ENCODE results near the gene NDUFS7.

Gene NDUFS7

DNA sequence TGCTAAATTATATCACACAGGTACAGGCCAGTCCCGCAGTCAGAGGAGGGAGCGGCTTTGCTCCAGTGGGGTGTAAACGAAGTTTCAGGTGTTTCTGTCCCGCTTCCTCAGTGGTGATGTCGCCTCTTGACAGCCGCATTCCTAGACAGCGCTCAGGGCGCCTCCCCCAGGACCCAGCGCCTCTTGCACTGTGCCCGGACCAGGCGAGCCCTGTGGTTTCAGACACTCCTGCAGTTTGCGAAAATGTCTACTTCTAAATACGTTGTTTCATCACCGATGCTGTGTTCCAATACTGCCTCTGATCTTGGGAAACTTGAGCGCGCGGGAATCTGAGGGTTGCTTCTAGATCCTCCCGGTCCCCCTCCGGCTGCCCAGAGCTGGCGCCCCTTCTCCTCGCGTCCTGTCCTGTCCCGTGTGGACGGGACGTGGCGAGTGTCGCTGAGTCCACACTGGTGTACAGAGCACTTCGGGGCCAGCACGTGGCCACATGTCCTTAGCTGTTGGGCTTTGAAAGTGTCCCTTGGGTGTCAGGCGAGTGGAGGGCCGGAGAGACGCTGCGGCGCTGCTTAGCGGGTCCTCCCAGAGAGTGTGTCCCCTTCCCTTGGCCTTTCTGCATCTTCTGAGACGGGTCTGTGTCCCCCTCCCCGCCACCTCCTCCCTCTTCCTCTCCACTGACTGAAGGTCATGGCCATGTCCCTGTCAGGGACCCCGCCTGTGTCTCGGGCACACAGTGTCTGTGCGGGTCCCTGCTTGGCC lies 39.9 kb downstream of the NDUFS7 start:
- DNase-seq (ENCODE audit: low spot score), result no peak
- TF ChIP-seq, protein P1, sequence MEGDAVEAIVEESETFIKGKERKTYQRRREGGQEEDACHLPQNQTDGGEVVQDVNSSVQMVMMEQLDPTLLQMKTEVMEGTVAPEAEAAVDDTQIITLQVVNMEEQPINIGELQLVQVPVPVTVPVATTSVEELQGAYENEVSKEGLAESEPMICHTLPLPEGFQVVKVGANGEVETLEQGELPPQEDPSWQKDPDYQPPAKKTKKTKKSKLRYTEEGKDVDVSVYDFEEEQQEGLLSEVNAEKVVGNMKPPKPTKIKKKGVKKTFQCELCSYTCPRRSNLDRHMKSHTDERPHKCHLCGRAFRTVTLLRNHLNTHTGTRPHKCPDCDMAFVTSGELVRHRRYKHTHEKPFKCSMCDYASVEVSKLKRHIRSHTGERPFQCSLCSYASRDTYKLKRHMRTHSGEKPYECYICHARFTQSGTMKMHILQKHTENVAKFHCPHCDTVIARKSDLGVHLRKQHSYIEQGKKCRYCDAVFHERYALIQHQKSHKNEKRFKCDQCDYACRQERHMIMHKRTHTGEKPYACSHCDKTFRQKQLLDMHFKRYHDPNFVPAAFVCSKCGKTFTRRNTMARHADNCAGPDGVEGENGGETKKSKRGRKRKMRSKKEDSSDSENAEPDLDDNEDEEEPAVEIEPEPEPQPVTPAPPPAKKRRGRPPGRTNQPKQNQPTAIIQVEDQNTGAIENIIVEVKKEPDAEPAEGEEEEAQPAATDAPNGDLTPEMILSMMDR (IDR thresholded peaks at IDR 0.05; ENCODE audit: extremely low read depth, missing control alignments), result no peak

DNA sequence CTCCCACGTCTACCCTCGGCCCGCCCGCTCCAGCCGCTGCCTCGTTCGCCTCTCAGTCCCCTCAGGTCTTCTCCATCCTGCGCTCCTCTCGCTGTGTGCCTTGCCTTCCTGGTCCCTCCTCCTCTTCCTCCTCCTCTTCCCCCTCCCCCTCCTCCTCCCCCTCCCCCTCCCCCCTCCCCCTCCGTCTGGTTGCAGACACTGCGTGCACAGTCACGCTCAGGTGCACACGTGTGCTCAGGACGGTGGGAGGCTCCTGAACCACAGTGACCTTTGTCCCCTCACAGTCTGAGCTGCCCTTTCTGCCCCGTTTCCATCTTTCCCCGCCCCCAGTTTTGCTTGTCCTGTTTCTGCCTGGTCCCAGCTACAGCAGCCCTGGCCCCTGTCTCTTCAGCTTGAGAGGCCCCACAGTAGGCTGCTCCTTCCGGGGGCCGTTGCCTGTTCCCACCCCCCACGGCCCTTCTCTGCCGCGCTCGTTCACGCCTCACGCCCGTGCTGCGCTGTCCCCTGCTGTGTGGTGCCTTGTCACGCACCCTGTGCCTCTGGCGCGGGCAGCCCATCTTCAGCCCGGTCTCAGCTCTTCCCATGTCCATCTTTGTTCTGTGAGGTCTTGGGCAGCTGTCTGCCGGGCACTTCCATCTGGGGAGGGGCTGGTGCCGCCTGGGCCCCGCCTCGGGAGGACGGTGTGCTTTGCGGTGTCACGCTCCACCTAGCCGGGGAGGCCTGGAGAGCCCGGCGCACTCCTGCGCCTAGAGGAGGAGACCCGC lies 40.7 kb downstream of the NDUFS7 start:
- TF ChIP-seq, protein P1 (IDR thresholded peaks at IDR 0.05; ENCODE audit: extremely low read depth, missing control alignments), result no peak
- DNase-seq (ENCODE audit: low spot score), result no peak

DNA sequence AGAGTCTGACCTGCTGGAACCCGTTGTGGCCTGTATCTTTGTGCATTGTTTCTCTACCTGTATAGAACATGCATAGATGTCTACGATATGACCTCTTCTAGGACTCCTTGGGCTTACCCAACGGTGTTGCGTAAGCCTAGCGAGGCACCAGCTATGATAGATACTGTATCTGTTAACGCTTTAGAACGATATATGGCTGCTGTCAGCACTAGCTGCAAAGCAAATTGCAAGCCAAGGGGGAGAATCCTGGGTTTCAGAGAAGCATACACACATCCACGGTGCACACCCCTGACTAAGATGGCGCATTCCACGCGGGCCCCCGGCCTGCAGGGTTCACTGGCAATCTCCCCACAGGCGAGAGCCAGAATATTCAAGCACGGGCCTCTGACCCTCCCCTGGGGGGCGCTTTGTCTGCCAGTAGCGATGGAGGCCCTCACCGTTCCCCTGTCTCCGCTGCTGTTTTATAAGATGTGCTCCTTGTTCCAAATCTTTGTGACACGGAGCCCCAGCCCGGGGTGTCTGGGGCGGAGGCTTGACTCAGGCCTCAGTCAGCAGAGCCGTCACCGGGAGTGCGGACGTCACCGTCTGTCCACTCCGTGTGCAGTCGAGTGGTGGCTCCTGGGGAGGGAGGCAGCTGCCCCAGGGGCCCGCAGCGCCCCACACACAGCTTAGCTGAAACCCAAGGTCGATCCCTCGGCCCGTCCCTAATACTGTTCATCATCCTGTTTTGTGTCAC lies 41.6 kb downstream of the NDUFS7 start:
- TF ChIP-seq, protein P1 (IDR thresholded peaks at IDR 0.05; ENCODE audit: extremely low read depth, missing control alignments), result no peak
- DNase-seq (ENCODE audit: low spot score), result no peak

DNA sequence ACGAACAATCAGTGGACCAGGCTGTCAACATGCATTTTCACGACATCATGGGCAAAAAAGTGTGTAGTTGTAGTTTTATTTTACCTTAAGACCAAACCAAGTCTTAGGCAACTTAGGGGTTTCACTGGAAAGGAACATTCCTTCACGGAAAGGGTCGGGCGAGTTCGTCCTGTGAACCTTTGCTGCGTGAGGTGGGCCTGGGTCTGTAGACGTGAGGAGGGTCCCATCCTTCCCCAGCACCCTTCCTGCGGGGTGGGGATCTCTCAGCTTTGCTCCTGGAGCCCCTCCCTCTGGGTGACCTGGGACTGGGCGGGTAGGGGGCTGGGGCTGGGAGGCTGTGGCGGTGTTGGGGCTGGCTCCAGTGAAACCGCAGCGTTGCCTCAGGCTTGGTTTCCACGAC lies 42.2 kb downstream of the NDUFS7 start:
- no peak for DNase-seq (ENCODE audit: low spot score)
- TF ChIP-seq, protein P1 (IDR thresholded peaks at IDR 0.05; ENCODE audit: extremely low read depth, missing control alignments), result no peak

DNA sequence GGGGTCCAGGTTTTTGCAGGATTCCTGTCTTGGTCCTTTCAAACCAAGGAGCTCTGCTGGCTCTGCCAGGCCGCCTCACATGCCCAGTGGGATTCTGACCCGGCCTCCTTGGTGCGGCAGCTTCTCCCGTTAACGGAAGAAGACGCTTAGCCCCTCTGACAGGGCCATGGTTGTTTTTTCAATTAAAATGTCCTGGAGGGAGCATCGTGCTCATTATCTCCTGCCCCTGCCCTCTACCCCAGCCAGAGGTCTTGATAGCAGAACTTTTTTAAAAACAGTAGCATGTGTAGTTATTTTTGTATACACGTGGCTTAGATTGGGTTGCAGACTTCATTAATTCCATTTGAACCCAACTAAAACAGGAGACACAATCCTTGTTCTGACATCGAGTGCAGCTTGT lies 43.0 kb downstream of the NDUFS7 start:
- TF ChIP-seq, protein P1 (IDR thresholded peaks at IDR 0.05; ENCODE audit: extremely low read depth, missing control alignments), result no peak
- DNase-seq (ENCODE audit: low spot score), result no peak

DNA sequence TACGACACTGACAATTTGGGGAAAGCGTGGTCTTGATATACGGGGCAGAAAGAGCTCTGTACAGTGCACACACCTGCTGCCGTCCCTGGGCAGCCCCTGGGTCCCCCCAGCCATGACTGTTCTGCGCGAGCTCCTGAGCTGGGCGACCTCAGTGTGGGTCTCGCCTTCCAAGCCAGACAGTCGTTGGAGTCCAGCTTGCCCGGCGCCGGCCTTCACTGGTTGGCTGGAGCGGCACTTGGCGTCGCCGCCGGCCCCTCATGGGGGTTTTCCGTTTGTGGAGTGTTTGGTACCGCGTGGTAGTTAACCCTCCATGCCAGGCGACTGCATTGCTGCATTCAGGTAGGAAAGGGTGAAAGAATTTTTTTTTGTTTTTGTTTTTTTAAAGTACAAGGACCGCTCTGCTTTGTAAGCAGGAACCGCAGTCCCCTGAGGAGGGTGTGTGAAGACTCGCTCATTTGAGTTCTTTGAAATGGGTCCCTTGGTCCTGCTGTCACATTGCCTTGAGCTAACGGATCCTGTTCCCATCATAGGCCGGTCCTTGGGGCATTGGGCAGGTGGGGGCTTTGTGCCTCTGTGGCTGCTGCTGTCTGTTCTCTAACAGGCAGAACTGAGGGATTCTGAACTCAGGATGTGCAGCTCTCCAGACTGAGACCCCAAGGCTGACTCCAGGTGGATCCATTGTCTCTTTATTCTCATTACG lies 43.7 kb downstream of the NDUFS7 start:
- DNase-seq (ENCODE audit: low spot score), result no peak
- TF ChIP-seq, protein P1 (IDR thresholded peaks at IDR 0.05; ENCODE audit: extremely low read depth, missing control alignments), result no peak
